Fibroblast of villous mesenchyme (primary cell): Measurements from ENCODE around the gene UBA6. TPM values are rescaled to one million over a fixed set of nuclear protein-coding genes. Genes with fewer than 3 reads are reported as not detected.

Experiments used
- DNase-seq: peaks from one replicate; pipeline ENCODE4 v3.0.0-alpha.2; 2010; ENCODE audit warnings: low read depth
- H3K4me3 ChIP-seq: 2 replicates; pipeline ENCODE4 v1.5.1; 2011; ENCODE audit warnings: low read depth, mild to moderate bottlenecking, low read length
- total RNA-seq: library from RNA; depleted of rRNA; stranded (reverse); fragments of >200 nt; gene quantifications from 2 replicates; pipeline ENCODE4 v1.2.3, GENCODE V29; 2012
- TF ChIP-seq, protein P1 (sequence below): IDR thresholded peaks from 2 replicates; pipeline ENCODE4 v1.5.1; 2012; ENCODE audit warnings: low read depth, mild to moderate bottlenecking, low read length; ENCODE audit not compliant: insufficient read depth

Gene UBA6
- total RNA-seq, result 88.1 and 90.8 TPM in 2 replicates

DNA sequence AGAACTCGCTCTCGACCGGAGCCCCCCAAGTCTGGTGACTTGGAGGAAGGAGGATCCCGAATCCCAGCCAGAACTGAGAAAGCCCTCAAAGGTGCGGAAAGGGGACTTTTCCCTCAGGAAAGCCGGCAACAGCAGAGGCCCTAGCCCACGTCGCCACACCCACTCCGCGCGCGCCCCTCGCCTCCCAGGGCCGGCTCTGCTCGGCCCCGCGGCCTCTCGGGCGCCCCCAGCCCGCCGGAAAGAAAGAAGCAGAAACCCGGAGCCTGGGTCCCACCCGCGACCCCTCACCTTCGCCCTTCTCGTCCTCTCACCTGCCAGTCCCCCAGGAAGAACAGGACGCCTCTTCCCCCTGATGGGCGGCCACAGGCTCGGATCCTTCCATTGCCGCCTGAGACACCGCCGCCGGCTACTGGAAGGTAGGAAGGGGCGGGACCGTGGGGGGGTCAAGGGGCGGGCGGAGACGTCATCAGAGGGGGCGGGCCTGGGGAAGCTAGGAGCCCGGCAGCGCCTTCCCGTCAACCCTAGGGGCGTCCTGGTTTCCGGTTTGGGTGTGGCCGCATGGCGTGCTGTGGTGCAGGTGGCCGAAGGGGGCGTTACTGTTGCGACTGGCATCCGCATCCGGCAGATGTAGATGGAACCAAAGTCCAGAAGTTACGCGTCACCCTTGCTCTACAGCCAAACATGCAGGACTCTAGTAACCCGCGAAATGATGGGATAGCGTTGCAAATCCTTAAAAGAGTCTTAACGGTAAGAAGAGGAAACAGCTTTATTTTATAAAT is at the start of gene UBA6:
Gene UBA6 (minus strand): TSS at position 418 of the 779 bp plus-strand sequence. CDS start 36 bp downstream, at position 382.
- TF ChIP-seq, protein P1, sequence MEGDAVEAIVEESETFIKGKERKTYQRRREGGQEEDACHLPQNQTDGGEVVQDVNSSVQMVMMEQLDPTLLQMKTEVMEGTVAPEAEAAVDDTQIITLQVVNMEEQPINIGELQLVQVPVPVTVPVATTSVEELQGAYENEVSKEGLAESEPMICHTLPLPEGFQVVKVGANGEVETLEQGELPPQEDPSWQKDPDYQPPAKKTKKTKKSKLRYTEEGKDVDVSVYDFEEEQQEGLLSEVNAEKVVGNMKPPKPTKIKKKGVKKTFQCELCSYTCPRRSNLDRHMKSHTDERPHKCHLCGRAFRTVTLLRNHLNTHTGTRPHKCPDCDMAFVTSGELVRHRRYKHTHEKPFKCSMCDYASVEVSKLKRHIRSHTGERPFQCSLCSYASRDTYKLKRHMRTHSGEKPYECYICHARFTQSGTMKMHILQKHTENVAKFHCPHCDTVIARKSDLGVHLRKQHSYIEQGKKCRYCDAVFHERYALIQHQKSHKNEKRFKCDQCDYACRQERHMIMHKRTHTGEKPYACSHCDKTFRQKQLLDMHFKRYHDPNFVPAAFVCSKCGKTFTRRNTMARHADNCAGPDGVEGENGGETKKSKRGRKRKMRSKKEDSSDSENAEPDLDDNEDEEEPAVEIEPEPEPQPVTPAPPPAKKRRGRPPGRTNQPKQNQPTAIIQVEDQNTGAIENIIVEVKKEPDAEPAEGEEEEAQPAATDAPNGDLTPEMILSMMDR, result peak; percentile 40
- peak within 1 kb of the TSS; percentile 84 for H3K4me3 ChIP-seq
- DNase-seq, result peak; percentile 96

DNA sequence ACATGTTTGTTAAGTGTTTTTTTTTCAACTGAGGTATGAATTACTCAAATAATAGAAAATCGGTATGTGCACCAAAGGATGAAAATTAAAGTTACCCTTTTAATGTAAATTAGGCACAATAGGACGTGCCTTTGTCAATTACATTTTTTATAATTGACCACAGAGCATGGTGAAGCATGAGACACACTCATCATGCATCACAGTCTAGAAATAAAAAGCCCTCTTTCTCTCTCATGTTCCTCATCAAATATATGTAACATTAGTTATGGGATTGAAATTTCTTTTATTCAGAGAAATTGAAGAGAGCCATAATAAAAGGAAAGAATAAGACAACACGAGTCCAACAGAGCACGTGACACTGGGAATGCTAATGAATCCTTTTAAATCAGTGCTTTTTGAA is 49.7 kb upstream of the UBA6 start:
- H3K4me3 ChIP-seq, result no peak overlapping the region
- DNase-seq, result no peak
- TF ChIP-seq, protein P1, result no peak

DNA sequence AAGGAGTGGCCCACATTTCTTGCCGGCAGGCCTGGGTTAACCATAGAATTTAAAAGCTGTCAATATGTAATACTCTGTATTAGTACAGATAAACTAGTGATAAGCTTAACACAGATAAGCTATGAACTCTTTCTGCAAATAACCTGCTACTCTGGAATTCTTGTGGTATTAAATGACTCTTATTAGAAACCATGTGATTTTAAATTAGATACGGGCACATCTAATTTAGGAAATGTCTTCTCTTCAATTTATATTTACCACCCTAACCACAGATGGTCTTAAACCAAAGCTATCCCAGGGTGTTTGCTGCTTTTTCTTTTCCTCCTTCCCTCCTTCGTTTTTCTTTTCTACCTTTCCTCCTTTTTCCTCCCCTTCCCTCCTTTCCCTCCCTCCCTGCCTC is 48.3 kb upstream of the UBA6 start:
- no peak overlapping the region for H3K4me3 ChIP-seq
- no peak for DNase-seq
- TF ChIP-seq, protein P1, result no peak

DNA sequence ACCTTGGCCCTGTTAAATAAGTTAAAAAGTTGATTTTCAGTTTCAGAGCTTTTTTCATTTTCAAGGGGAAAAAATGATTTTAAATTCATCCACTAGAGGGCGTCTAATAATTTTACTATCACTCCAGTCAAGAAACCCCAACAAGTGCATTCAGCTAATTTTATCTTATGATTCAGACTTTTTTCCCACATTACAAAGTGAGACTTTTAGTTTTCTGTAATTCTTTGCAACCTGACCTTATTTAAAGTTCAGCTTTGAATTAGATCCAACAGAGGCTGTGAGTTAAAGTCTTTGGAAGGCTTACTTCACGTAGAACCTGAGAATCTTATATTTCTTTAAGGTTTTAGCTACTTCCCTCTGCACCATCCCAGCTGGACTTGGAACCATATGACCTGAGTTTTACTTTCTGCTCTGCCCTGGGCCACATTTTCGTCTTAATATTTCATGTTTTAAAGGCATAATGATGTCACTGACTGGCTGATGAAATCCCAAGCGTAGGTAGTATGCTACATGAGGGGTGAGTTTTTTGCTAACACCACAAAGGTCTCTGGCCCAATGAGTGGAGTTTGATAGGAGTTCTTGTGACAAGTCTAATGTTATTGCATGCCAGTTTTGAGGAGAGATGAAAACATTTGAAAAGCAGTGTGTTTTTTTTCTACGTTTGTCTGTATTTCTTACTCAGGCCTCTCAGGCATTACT is 46.0 kb upstream of the UBA6 start:
- no peak overlapping the region for H3K4me3 ChIP-seq
- TF ChIP-seq, protein P1, result peak; percentile 60
- DNase-seq, result peak; percentile 50

DNA sequence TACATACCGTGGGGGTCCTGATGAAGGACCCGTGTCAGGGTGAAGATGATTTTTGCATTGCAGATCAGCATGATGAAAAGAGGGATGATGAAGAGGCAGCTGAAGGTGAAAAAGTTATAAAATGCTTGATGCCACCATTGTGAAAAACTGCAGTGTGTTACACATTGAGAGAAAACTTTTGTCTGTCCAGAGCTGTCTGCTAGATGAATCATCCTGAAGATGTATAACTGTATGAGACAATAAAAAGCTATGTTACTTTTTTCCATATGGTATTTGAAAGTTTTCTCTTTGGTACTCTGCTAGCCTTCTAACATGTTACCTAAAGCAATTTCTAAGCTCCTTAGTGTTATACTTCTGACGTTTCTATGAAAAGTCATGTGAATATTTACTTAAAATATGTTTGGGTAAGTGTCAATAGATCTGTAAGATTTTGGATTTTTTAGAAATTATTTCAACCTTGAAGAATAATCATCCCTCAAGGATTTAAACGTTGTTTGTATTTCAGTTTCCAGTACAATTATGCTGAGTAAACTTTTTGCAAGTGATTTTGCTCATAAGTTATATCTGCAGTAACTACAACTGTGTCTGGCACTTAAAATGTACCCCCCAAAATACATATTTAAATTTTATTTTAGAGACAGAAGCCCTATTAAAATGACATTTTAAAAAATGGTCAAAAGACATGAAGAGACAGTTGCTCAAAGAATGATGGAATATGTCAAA is 43.8 kb upstream of the UBA6 start:
- TF ChIP-seq, protein P1, result no peak
- DNase-seq, result no peak
- H3K4me3 ChIP-seq, result no peak overlapping the region

DNA sequence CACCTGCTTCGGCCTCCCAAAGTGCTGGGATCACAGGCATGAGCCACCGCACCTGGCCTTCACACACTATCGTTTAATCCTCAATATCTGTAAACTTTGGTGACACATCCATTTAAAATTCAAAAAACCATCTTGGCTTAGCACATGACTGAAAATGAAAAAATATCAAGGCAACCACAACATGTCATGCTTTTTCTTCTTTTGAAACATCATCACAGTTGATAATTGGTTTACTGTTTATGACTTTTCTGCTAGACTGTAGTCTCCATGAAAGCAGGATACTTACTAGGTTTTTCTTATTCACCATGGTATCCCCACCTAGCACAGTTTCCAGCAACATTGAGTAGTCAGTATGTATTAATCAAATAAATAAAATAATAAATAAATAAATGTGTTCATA is 42.2 kb upstream of the UBA6 start:
- no peak overlapping the region for H3K4me3 ChIP-seq
- DNase-seq, result no peak
- TF ChIP-seq, protein P1, result no peak
